GM23338 (cell line): ENCODE data around the gene EEF2KMT. TPM values are rescaled to one million over a fixed set of nuclear protein-coding genes. Genes with fewer than 3 reads are reported as not detected.
"Not testable (repeated sequence)": the region's sequence is repeated elsewhere in the genome, so short reads cannot be mapped to it uniquely, and the experiment has no call there.

Experiments used
- ATAC-seq: fragments of 200-7000 bp; cut with Tn5 transposase; 3 replicates; pipeline ENCODE4 v1.9.1; 2020
- DNase-seq: peaks from one replicate; pipeline ENCODE4 v3.0.0-alpha.2; 2015; ENCODE audit warnings: low spot score
- H2AFZ ChIP-seq: fragments of 200-600 bp; sonication (generic); 2 replicates; pipeline ENCODE4 v1.8.0; 2016; ENCODE audit warnings: antibody characterized with exemption, mild to moderate bottlenecking, moderate library complexity
- H3F3A ChIP-seq: fragments of 200-600 bp; sonication (generic); replicated peaks from 2 replicates; pipeline ENCODE4 v1.8.0; 2017; ENCODE audit warnings: antibody characterized with exemption, mixed run types, low read depth
- H3K27ac ChIP-seq: fragments of 200-600 bp; sonication (generic); 2 replicates; pipeline ENCODE4 v1.6.1; 2016; ENCODE audit warnings: low read depth
- H3K27me3 ChIP-seq: fragments of 200-600 bp; sonication (generic); 2 replicates; pipeline ENCODE4 v1.8.0; 2016; ENCODE audit warnings: mild to moderate bottlenecking, mixed run types, moderate library complexity; ENCODE audit not compliant: insufficient read depth
- H3K36me3 ChIP-seq: fragments of 200-600 bp; sonication (generic); 2 replicates; pipeline ENCODE4 v1.8.0; 2016; ENCODE audit warnings: mild to moderate bottlenecking; ENCODE audit not compliant: insufficient read depth
- H3K4me1 ChIP-seq: fragments of 200-600 bp; sonication (generic); 2 replicates; pipeline ENCODE4 v1.8.0; 2016; ENCODE audit warnings: mild to moderate bottlenecking, moderate library complexity; ENCODE audit not compliant: insufficient read depth
- H3K4me2 ChIP-seq: fragments of 200-600 bp; sonication (generic); 2 replicates; pipeline ENCODE4 v1.7.1; 2017; ENCODE audit warnings: mixed run types
- H3K4me3 ChIP-seq: fragments of 200-600 bp; sonication (generic); 2 replicates; pipeline ENCODE4 v1.6.1; 2016; ENCODE audit warnings: mixed run types
- H3K79me2 ChIP-seq: fragments of 200-600 bp; sonication (generic); replicated peaks from 2 replicates; pipeline ENCODE4 v1.8.0; 2017; ENCODE audit warnings: mild to moderate bottlenecking; ENCODE audit not compliant: insufficient read depth
- H3K9me2 ChIP-seq: fragments of 200-600 bp; sonication (generic); 2 replicates; pipeline ENCODE4 v1.8.0; 2017; ENCODE audit not compliant: insufficient read depth
- H4K20me1 ChIP-seq: fragments of 200-600 bp; sonication (generic); replicated peaks from 2 replicates; pipeline ENCODE4 v1.8.0; 2017; ENCODE audit warnings: mild to moderate bottlenecking; ENCODE audit not compliant: insufficient read depth
- H3K27ac Mint-ChIP-seq: 2 replicates; pipeline ENCODE4 v1.8.0; 2020; ENCODE audit warnings: inconsistent platforms, mild to moderate bottlenecking, moderate library complexity, mixed read lengths
- H3K27me3 Mint-ChIP-seq: 3 replicates; pipeline ENCODE4 v1.8.0; 2022; ENCODE audit warnings: low read depth, mild to moderate bottlenecking, moderate library complexity, mixed read lengths, inconsistent platforms; ENCODE audit not compliant: insufficient read depth, poor library complexity
- H3K36me3 Mint-ChIP-seq: 3 replicates; pipeline ENCODE4 v1.8.0; 2021; ENCODE audit warnings: low read depth, mild to moderate bottlenecking, inconsistent platforms, moderate library complexity, mixed read lengths
- H3K4me1 Mint-ChIP-seq: 3 replicates; pipeline ENCODE4 v1.8.0; 2020; ENCODE audit warnings: mild to moderate bottlenecking, inconsistent platforms, mixed read lengths
- H3K4me3 Mint-ChIP-seq: 3 replicates; pipeline ENCODE4 v1.8.0; 2021; ENCODE audit warnings: moderate library complexity, mild to moderate bottlenecking, inconsistent platforms, mixed read lengths
- H3K9me3 Mint-ChIP-seq: 3 replicates; pipeline ENCODE4 v1.8.0; 2020; ENCODE audit warnings: moderate library complexity, mild to moderate bottlenecking, inconsistent platforms, mixed read lengths
- polyA plus RNA-seq: library from polyadenylated mRNA; unstranded; fragments of >200 nt; fragmentation: Nextera tagmentation; extraction: Ambion mirVana; gene quantifications from 2 replicates; pipeline ENCODE4 v1.2.1, GENCODE V29; 2016
- total RNA-seq: library from RNA; depleted of rRNA; stranded (reverse); fragments of >200 nt; shearing (Covaris generic); gene quantifications from 2 replicates; pipeline ENCODE4 v1.2.3, GENCODE V29; 2014

Gene EEF2KMT
- total and polyA plus RNA-seq, 2 experiments from 2014 or later, result 24.0 to 37.1 TPM

DNA sequence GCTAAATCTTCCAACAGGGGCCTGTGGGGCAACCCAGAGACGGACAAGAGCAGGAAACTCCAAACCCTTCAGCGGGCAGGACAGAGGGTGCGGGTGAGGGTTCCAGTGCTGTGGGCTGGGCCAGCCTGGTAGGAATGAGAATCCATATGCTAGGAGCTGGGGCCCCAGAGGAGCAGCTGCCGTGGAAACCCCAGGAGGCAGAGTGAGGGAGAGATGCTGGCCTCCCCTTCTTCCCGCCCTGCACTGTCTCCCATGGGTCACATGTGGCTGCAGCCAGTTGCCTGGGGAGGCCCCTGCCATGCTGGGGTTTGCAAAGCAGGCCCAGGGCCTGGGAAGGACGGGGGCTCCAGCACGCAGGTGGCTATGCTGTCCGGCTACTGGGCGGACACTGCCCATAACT lies 4.5 kb downstream of the EEF2KMT start:
- H3K27ac ChIP-seq, H3K4me3 Mint-ChIP-seq: not testable (repeated sequence)
- H3K36me3 Mint-ChIP-seq, result peaks cover 59% of the 10 kb centered on the region

DNA sequence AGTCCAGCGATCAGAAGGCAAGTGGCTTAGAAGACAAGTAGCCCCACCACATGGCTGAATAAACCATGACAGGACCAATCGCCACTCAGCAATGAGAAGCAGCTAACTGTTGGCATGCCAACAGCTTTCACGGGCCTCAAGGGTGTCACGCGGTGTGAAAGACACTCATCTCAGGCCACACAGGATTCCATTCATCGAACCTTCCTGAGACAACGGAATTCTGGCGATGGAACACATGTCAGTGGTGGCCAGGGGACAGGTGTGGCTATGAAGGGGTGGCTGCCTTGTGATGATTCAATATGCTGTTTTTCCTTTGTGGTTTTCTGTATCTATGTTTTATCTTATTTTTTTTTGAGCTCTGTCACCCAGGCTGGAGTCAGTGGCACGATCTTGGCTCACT lies 7.0 kb downstream of the EEF2KMT start:
- H3K27ac ChIP-seq, H4K20me1 ChIP-seq, H3K4me3 Mint-ChIP-seq, H3K27me3 ChIP-seq, H3K4me1 ChIP-seq, H3K27me3 Mint-ChIP-seq, H3F3A ChIP-seq, H3K9me3 Mint-ChIP-seq, H2AFZ ChIP-seq, DNase-seq, H3K4me1 Mint-ChIP-seq, H3K36me3 ChIP-seq, H3K79me2 ChIP-seq, H3K4me3 ChIP-seq, ATAC-seq, H3K9me2 ChIP-seq, H3K27ac Mint-ChIP-seq, H3K4me2 ChIP-seq: not testable (repeated sequence)
- peaks cover 74% of the 10 kb centered on the region for H3K36me3 Mint-ChIP-seq

More for the DNA sequence above, 4.5 kb downstream of the EEF2KMT start:
- not testable (repeated sequence) for H3K36me3 ChIP-seq, H3K9me3 Mint-ChIP-seq, DNase-seq, H2AFZ ChIP-seq, H3K4me3 ChIP-seq, H4K20me1 ChIP-seq, H3K27me3 Mint-ChIP-seq, H3K27ac Mint-ChIP-seq, H3K9me2 ChIP-seq, H3F3A ChIP-seq, H3K4me1 ChIP-seq, H3K79me2 ChIP-seq, H3K4me2 ChIP-seq, H3K27me3 ChIP-seq, ATAC-seq
- H3K4me1 Mint-ChIP-seq, result peaks cover 16% of the 10 kb centered on the region

DNA sequence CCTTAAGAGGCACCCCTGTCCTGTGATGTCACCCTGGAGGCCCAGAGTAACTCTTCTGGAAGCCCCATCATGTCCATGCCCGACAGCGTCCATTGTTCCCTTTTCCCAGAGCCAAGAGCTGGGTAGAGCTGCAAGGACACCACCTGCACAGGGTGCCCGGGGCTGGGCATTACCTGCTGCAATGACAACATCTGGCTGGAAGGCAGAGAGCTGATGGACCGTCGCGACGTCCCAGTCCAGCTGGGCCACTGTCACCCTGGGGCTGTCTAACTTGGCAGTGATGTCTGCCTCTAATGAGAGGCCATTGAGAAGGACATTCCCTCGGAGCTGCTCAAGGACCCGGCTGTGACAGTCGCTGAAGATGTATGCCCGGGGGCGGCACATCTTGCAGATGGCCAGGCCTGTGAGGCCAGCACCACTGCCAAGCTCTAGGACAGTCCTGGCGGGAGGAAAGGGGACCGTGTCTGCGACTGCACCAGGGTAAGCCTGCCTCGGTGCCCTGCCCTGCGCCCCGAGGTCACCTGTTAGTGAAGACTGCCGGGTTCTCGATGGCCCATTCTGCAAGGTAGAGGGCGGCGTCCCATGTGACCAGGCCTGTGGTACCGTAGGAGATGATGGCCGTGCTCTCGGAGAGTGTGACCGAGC lies 7.6 kb downstream of the EEF2KMT start:
- not testable (repeated sequence) for H3K27me3 Mint-ChIP-seq, ATAC-seq
- H3K36me3 Mint-ChIP-seq, result peaks cover 76% of the 10 kb centered on the region

DNA sequence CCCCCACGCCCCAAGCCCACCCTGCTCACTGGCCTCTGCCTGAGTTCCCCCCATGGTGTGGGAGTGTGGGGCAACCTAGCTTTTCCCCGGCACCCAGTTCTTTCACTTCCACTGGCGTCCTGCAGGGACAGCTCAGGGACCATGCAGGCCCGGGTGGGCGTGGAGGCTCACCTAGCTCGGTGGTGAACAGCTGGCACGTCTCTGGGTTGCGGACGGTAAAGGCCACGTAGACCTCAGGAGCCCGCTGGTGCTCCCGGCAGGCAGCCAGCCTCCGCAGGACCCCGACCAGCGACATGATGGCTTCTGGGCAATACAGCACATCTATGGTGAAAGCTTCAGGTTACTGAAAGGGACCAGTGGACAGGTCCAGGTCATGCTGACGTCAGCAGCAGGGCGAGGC lies 8.7 kb downstream of the EEF2KMT start:
- H3K36me3 Mint-ChIP-seq, result peaks cover 87% of the 10 kb centered on the region
- H3K4me3 ChIP-seq, H3K4me2 ChIP-seq: not testable (repeated sequence)

More for the DNA sequence above, 7.6 kb downstream of the EEF2KMT start:
- not testable (repeated sequence) for H3K4me3 Mint-ChIP-seq, DNase-seq, H3K36me3 ChIP-seq, H3K9me2 ChIP-seq, H3K27me3 ChIP-seq, H3K79me2 ChIP-seq, H3K4me1 Mint-ChIP-seq, H2AFZ ChIP-seq, H4K20me1 ChIP-seq, H3K4me1 ChIP-seq, H3K27ac ChIP-seq, H3K4me3 ChIP-seq, H3K9me3 Mint-ChIP-seq, H3F3A ChIP-seq, H3K4me2 ChIP-seq, H3K27ac Mint-ChIP-seq

DNA sequence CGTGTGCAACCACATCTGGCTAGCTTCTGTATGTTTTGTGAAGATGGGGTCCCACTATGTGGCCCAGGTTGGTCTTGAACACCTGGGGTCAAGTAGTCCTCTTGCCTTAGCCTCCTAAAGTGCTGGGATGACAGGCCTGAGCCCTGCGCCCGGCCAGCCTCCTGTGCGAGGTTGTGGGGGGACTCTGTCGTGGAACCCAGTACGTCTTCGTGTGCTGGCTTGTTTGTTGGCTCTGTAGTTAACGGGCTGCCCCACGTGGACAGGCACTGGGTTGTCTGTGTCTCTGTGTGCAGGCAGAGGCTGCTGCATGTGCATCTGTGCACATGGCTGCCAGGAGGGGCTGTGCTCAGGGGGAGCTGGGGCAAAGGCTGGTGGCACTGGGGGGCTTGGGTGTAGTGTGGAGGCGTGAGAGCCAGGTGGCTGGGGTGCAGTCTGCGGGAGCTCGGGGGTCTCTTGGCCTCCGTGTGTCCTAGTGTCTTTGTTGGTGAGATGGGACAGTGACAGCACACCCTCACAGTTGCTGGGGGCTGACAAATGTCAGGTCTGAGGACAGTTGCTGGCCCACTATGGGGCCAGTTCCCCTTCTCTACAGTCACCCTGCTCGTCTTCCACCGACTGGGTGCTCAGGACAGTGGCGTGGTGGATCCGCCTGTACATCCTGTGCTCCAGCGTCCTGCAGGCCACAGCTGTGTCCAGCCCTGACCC lies 9.4 kb downstream of the EEF2KMT start:
- not testable (repeated sequence) for H3K27ac Mint-ChIP-seq, H2AFZ ChIP-seq, H3K4me3 Mint-ChIP-seq, H3F3A ChIP-seq, H3K36me3 ChIP-seq, H3K9me2 ChIP-seq, H3K9me3 Mint-ChIP-seq, ATAC-seq, H3K4me1 ChIP-seq, H3K79me2 ChIP-seq, DNase-seq, H3K4me3 ChIP-seq, H3K27me3 Mint-ChIP-seq, H3K27me3 ChIP-seq, H3K4me2 ChIP-seq, H3K27ac ChIP-seq, H4K20me1 ChIP-seq
- H3K36me3 Mint-ChIP-seq, result peaks cover 85% of the 10 kb centered on the region
- peaks cover 10% of the 10 kb centered on the region for H3K4me1 Mint-ChIP-seq

More for the DNA sequence above, 8.7 kb downstream of the EEF2KMT start:
- peaks cover 10% of the 10 kb centered on the region for H3K4me1 Mint-ChIP-seq
- H3K27ac Mint-ChIP-seq, H4K20me1 ChIP-seq, H2AFZ ChIP-seq, DNase-seq, ATAC-seq, H3K36me3 ChIP-seq, H3K4me3 Mint-ChIP-seq, H3F3A ChIP-seq, H3K27ac ChIP-seq, H3K9me3 Mint-ChIP-seq, H3K79me2 ChIP-seq, H3K4me1 ChIP-seq, H3K27me3 Mint-ChIP-seq, H3K9me2 ChIP-seq, H3K27me3 ChIP-seq: not testable (repeated sequence)

DNA sequence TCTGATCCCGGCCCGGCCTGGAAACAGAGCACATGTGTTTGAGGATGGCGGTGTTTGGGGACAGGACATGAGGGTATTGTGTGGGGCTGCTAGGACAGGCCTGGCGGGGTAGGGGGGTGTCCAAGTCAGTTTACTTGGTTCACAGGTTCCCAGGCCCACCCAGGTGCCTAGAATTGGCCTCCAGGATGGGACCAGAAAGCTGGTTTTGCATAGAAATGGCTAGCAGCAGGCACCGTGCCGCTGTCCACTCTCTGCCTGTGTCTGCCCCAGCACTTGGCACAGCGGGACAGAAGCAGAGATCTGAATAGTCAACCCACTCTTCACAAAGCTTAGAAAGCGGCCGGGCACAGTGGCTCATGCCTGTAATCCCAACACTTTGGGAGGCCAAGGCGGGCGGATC lies 11.9 kb downstream of the EEF2KMT start:
- not testable (repeated sequence) for H3F3A ChIP-seq, H3K4me1 ChIP-seq, H3K4me3 Mint-ChIP-seq, H3K4me1 Mint-ChIP-seq, H3K9me2 ChIP-seq, DNase-seq, H3K27ac ChIP-seq, ATAC-seq, H2AFZ ChIP-seq, H3K9me3 Mint-ChIP-seq, H3K27ac Mint-ChIP-seq, H3K4me3 ChIP-seq, H3K36me3 ChIP-seq, H3K79me2 ChIP-seq, H3K4me2 ChIP-seq, H3K27me3 ChIP-seq, H4K20me1 ChIP-seq
- H3K36me3 Mint-ChIP-seq, result peaks cover 77% of the 10 kb centered on the region
- peaks cover 11% of the 10 kb centered on the region for H3K27me3 Mint-ChIP-seq
